Gastrocnemius medialis (tissue), 4 donors: Measurements from ENCODE around the gene TMEM117.

Experiments used
- POLR2A ChIP-seq, 2 donors: fragments of 450-650 bp; IDR thresholded peaks; one replicate each; pipeline ENCODE4 v1.6.1; 2017; ENCODE audit warnings: antibody characterized with exemption in 2 of 2, mild to moderate bottlenecking in 2 of 2, moderate library complexity in 2 of 2
- TF ChIP-seq, protein P1 (sequence below), 5 experiments: fragments of 450-650 bp in 3 of 5; fragments of 200-600 bp in 2 of 5; sonication (generic) in 2 of 5; IDR thresholded peaks in 4 of 5; conservative IDR thresholded peaks in 1 of 5; 1 replicate in 4 of 5; 2 replicates in 1 of 5; pipeline ENCODE4 v1.5.1; 2016 to 2019; ENCODE audit warnings: antibody characterized with exemption in 5 of 5, mild to moderate bottlenecking in 3 of 5, moderate library complexity in 3 of 5

DNA sequence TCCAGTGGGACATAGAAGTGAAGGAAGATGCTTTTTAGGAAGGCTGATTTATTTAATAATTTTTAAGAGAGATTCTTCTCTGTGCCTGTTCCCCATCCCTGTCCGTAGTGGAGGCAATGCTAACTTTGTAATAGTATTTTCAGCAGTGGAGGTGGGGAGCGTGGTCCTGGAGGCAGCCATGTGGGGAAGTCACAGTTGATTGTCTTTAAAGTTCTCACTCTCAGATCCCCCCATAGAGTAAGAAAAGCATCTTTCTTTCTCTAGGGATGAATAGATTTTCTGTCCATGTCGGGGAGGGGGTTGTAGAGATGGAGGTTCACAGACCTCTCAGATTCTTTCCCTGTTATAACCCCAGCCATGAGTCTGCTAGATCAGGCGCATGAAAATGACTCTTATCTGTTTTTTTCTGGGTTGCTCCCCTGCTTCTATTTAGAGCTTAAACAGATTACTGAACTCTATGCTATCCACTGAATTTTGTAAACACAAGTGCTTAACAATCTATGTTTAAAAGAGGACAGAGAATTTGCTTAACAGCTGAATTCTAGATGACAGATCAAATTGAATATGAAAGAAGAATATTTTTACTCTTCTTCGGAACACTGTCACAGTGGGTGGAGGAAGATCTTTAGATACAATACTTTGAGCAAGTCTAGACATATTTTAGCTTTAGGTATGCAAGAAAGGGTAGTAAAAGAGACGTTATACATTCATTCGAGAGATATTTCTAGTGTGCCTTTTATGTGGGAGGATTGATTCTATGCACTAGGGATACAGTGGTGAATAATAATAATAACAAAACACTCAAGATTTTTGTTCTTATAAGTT, 25.3 kb downstream of the TMEM117 start:
- TF ChIP-seq, protein P1, sequence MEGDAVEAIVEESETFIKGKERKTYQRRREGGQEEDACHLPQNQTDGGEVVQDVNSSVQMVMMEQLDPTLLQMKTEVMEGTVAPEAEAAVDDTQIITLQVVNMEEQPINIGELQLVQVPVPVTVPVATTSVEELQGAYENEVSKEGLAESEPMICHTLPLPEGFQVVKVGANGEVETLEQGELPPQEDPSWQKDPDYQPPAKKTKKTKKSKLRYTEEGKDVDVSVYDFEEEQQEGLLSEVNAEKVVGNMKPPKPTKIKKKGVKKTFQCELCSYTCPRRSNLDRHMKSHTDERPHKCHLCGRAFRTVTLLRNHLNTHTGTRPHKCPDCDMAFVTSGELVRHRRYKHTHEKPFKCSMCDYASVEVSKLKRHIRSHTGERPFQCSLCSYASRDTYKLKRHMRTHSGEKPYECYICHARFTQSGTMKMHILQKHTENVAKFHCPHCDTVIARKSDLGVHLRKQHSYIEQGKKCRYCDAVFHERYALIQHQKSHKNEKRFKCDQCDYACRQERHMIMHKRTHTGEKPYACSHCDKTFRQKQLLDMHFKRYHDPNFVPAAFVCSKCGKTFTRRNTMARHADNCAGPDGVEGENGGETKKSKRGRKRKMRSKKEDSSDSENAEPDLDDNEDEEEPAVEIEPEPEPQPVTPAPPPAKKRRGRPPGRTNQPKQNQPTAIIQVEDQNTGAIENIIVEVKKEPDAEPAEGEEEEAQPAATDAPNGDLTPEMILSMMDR (IDR thresholded peaks at IDR 0.05 in 4 of 5, conservative IDR thresholded peaks at IDR 0.05 in 1 of 5): no peak
- no peak for TF ChIP-seq POLR2A (IDR thresholded peaks at IDR 0.05)
